ENCODE results near the gene ETDA.
"Not testable (repeated sequence)": the region's sequence is repeated elsewhere in the genome, so short reads cannot be mapped to it uniquely, and the experiment has no call there.

The ETDA gene

GRCh38 chrX:135252011-135252518 is at the start of gene ETDA:
Gene ETDA (plus strand): TSS chrX:135252061. CDS start chrX:135253277, 1,216 bp downstream.
- in situ Hi-C loops (cut with HindIII; ENCODE audit: low pct_unique_long_range_greater_than_20kb, low sequenced_read_pairs); DNase-seq (ENCODE audit: low read depth in 1 of 2, low spot score in 1 of 2): not testable (repeated sequence)

GRCh38 chrX:135206427-135206826 is 45.4 kb upstream of the ETDA start:
- peak in 1 of 2 experiments; percentile 0 for DNase-seq (ENCODE audit: low read depth in 1 of 2, low spot score in 1 of 2)
- in situ Hi-C loops (cut with HindIII; ENCODE audit: low pct_unique_long_range_greater_than_20kb, low sequenced_read_pairs): not testable (repeated sequence)

- DNase-seq (ENCODE audit: low read depth in 1 of 2, low spot score in 1 of 2): no peak
- in situ Hi-C loops (cut with HindIII; ENCODE audit: low pct_unique_long_range_greater_than_20kb, low sequenced_read_pairs): no loop called here
- no peak for TF ChIP-seq JUND (IDR thresholded peaks at IDR 0.05; ENCODE audit: low read depth)
These were observed 38.5 kb upstream of the ETDA start for GRCh38 chrX:135213200-135213844.

- in situ Hi-C loops (cut with HindIII; ENCODE audit: low pct_unique_long_range_greater_than_20kb, low sequenced_read_pairs); DNase-seq (ENCODE audit: low read depth in 1 of 2, low spot score in 1 of 2): not testable (repeated sequence)
These were observed 5.9 kb upstream of the ETDA start for GRCh38 chrX:135245989-135246388.

GRCh38 chrX:135256087-135256684 is 4.3 kb downstream of the ETDA start:
- in situ Hi-C loops (cut with HindIII; ENCODE audit: low pct_unique_long_range_greater_than_20kb, low sequenced_read_pairs): not testable (repeated sequence)
- peak in 1 of 2 experiments; percentile 2 for DNase-seq (ENCODE audit: low read depth in 1 of 2, low spot score in 1 of 2)

- no peak for TF ChIP-seq JUND (IDR thresholded peaks at IDR 0.05; ENCODE audit: low read depth)
- no peak for DNase-seq (ENCODE audit: low read depth in 1 of 2, low spot score in 1 of 2)
- in situ Hi-C loops (cut with HindIII; ENCODE audit: low pct_unique_long_range_greater_than_20kb, low sequenced_read_pairs): no loop called here
These were observed 5.1 kb downstream of the ETDA start for GRCh38 chrX:135256923-135257322.

- TF ChIP-seq JUND (IDR thresholded peaks at IDR 0.05; ENCODE audit: low read depth): no peak
- DNase-seq (ENCODE audit: low read depth in 1 of 2, low spot score in 1 of 2): no peak
- in situ Hi-C loops (cut with HindIII; ENCODE audit: low pct_unique_long_range_greater_than_20kb, low sequenced_read_pairs): no loop called here
These were observed 5.6 kb downstream of the ETDA start for GRCh38 chrX:135257469-135257868.

GRCh38 chrX:135260976-135261375 is 9.1 kb downstream of the ETDA start:
- in situ Hi-C loops (cut with HindIII; ENCODE audit: low pct_unique_long_range_greater_than_20kb, low sequenced_read_pairs); DNase-seq (ENCODE audit: low read depth in 1 of 2, low spot score in 1 of 2): not testable (repeated sequence)

GRCh38 chrX:135263376-135263775 is 11.5 kb downstream of the ETDA start:
- DNase-seq (ENCODE audit: low read depth in 1 of 2, low spot score in 1 of 2); in situ Hi-C loops (cut with HindIII; ENCODE audit: low pct_unique_long_range_greater_than_20kb, low sequenced_read_pairs): not testable (repeated sequence)

- in situ Hi-C loops (cut with HindIII; ENCODE audit: low pct_unique_long_range_greater_than_20kb, low sequenced_read_pairs): no loop called here
- DNase-seq (ENCODE audit: low read depth in 1 of 2, low spot score in 1 of 2): no peak
- TF ChIP-seq JUND (IDR thresholded peaks at IDR 0.05; ENCODE audit: low read depth): no peak
These were observed 12.3 kb downstream of the ETDA start for GRCh38 chrX:135264206-135264605.

GRCh38 chrX:135273162-135273561 is 21.3 kb downstream of the ETDA start:
- in situ Hi-C loops (cut with HindIII; ENCODE audit: low pct_unique_long_range_greater_than_20kb, low sequenced_read_pairs): no loop called here
- no peak for TF ChIP-seq JUND (IDR thresholded peaks at IDR 0.05; ENCODE audit: low read depth)
- no peak for DNase-seq (ENCODE audit: low read depth in 1 of 2, low spot score in 1 of 2)

- no peak for DNase-seq (ENCODE audit: low read depth in 1 of 2, low spot score in 1 of 2)
- no peak for TF ChIP-seq JUND (IDR thresholded peaks at IDR 0.05; ENCODE audit: low read depth)
- in situ Hi-C loops (cut with HindIII; ENCODE audit: low pct_unique_long_range_greater_than_20kb, low sequenced_read_pairs): no loop called here
These were observed 24.1 kb downstream of the ETDA start for GRCh38 chrX:135275973-135276372.

- no peak for DNase-seq (ENCODE audit: low read depth in 1 of 2, low spot score in 1 of 2)
- in situ Hi-C loops (cut with HindIII; ENCODE audit: low pct_unique_long_range_greater_than_20kb, low sequenced_read_pairs): no loop called here
- no peak for TF ChIP-seq JUND (IDR thresholded peaks at IDR 0.05; ENCODE audit: low read depth)
These were observed 35.5 kb downstream of the ETDA start for GRCh38 chrX:135287266-135287823.

All from T47D (cell line).